Measurements from ENCODE around the gene DMWD.
"Not testable (repeated sequence)": the region's sequence is repeated elsewhere in the genome, so short reads cannot be mapped to it uniquely, and the experiment has no call there.

The DMWD gene

GRCh38 chr19:45816236-45817009, 23.8 kb upstream of the DMWD start:
- no peak for DNase-seq (ENCODE audit: low spot score)

DNA sequence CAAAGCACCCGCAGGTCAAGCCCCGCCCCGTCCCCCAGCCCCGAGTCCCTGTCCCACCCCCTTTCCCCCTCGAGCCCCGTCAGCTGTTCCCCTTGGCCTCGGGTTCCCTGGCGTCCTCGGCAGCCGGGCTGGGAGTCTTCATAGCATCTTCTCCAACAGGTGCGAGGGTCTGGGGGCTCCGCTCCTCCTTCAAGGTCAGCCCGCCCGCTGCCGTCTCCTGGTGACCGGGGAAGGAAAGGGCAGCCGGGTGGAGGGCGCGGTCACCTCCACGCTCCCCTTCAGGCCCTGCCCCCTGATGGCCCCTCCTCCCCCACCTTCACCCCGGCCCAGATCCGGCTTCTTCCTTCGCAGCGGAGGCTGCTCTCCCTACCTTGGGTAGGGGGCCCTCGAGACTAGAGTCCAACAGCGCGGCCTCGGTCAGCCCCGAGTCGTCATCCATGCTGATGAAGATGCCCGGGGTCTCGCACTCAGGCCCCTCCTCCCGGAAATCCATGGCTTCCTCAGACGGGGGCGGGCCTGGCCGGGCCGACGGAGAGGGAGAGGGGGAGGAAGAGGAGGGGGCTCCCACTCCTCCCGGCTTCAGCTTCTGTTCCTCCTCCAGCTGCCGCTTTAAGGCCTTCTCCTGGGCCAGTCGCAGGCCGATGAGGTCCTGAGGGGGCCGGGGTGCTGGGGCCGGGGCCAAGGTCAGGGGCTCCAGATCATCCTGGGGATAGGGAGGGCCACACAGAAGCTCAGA, 23.0 kb upstream of the DMWD start:
- DNase-seq (ENCODE audit: low spot score): peak; percentile 80

GRCh38 chr19:45814851-45815480, 22.3 kb upstream of the DMWD start, which contains the start of gene RSPH6A:
Gene RSPH6A (minus strand): TSS chr19:45815308. CDS start chr19:45815176, 132 bp downstream.
- DNase-seq (ENCODE audit: low spot score): no peak

GRCh38 chr19:45814166-45814780, 21.6 kb upstream of the DMWD start:
- no peak for DNase-seq (ENCODE audit: low spot score)

DNA sequence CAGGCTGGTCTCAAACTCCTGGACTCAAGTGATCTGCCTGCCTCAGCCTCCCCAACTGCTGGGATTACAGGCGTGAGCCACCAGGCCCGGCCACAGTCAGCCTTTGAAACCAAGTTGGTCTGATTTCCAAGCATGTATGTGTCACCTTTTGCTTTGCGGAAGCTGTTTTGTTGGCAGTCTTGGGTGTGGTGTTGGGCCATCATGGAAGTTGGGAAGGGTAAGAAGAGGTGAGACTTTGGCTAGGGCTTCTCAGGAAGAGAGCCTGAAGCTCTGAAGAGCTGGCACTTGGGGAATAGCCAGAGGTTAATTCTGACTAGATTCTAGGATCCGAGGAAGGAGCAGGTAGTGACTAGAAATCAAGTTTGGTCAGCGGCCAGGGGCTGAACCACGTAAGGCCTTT, 19.7 kb upstream of the DMWD start:
- no peak for DNase-seq (ENCODE audit: low spot score)

GRCh38 chr19:45809643-45810159, 17.1 kb upstream of the DMWD start:
- DNase-seq (ENCODE audit: low spot score): no peak

DNA sequence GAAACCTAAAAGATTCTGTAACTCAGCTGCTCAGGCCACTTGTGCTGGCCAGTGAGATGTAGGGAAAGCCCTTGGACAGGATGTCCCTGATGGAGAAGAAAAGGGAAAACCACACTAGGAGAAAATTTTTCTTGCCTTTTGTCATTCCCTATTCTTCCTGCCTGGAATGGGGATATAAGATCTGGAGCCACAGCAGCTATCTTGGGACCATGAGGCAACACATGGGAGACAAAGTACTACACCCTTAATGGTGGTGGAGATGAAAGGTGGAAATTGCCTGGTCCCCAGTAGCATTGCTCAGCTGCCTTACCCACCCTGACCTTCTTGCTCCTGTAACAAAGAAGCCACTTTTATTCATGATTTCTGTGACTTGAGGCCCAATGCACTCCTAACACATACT, 13.1 kb upstream of the DMWD start:
- no peak for DNase-seq (ENCODE audit: low spot score)

- no peak for DNase-seq (ENCODE audit: low spot score)
Observed at GRCh38 chr19:45804959-45805230, 12.2 kb upstream of the DMWD start.

GRCh38 chr19:45804140-45804958, 11.7 kb upstream of the DMWD start:
- DNase-seq (ENCODE audit: low spot score): no peak

GRCh38 chr19:45801603-45802175, 9.0 kb upstream of the DMWD start:
- DNase-seq (ENCODE audit: low spot score): no peak

DNA sequence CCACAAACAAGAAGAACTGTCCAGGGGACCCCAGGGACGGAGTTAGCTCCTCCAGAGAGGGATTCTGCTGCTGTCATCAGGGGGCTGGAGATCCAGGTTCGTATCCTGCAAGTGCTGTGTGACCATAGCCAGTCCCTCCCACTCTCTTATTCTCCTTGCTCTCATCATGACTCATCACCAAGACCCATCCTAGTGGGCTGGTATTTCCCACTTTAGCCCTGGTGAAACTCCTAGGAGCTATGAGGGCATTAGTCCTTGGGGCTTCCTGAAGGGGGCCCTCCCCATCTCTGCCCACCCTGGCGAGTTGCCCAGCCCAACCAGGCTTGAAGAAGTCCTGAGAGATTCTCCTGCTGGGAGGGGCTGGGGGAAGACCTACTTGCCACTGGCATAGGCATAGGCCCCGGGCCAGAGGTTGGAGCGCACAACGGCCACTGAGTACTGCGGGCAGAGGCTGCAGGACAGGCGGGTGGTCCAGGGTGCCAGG, 7.5 kb upstream of the DMWD start:
- no peak for DNase-seq (ENCODE audit: low spot score)

- DNase-seq (ENCODE audit: low spot score): not testable (repeated sequence)
Observed at GRCh38 chr19:45799541-45799940, 6.9 kb upstream of the DMWD start.

GRCh38 chr19:45798995-45799517, 6.4 kb upstream of the DMWD start:
- DNase-seq (ENCODE audit: low spot score): peak; percentile 54

GRCh38 chr19:45794627-45795026, 2.0 kb upstream of the DMWD start:
- DNase-seq (ENCODE audit: low spot score): no peak

GRCh38 chr19:45793876-45794275, 1.2 kb upstream of the DMWD start:
- no peak for DNase-seq (ENCODE audit: low spot score)

GRCh38 chr19:45793178-45793564, 526 bp upstream of the DMWD start:
- no peak for DNase-seq (ENCODE audit: low spot score)

DNA sequence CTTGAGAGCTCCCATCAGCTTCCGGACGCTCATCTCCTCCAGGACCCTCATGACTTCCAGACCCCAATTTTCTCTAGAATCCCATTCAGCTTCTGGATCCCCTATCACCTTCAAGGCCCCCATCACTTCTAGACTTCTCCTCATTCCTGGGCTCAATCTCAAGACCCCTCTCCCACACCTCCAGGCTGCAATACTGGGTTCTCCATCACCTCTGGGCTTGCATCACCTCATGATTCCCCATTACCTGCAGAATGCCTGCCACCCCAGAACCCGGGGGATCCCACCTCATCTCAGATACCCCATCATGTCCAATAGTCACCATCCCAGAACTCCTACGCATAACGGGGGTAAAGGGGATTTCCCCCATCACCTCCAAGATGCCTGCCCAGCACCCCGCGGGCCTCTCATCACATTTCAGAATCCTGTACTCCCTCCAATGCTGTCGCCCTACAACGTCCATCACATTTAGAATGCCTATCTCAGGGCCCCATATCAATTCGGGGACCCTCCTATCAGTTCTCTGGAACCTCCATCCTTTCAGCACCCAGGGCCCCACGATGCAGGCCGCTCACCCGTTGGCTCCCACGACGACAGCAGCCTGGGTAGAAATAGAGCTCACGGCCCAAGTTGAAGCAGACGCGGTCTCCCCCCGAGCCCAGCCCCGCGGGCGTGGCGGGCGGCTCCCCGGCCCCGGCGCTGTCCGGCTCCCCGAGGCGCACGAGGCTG, 738 bp downstream of the DMWD start:
- DNase-seq (ENCODE audit: low spot score): no peak

DNA sequence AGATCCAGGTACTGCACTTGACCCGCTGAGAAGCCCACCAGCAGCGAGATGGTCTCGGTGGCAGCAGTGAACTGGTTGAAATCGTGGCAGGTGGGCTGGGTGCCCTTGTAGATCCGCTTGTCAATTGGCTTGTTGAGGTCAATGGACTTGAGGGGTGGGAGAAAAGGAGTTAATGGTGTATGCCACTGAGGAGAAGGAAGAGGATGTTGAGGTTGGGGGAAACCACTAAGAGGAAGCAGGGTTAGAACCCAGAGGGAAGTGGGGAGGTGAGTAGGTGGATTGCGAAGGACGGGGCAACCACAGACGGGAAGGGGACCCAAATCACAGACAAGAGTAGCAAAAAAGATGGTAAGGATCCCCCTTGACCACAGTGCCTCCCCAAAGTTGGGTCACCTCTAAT, 1.7 kb downstream of the DMWD start:
- no peak for DNase-seq (ENCODE audit: low spot score)

- DNase-seq (ENCODE audit: low spot score): no peak
Observed at GRCh38 chr19:45789035-45789786, 3.4 kb downstream of the DMWD start.
